GM21576 (cell line): ENCODE results near the gene ACAP2.

Experiments used
- ATAC-seq: cut with Tn5 transposase; IDR thresholded peaks from one replicate; pipeline ENCODE4 v1.9.1; 2021; ENCODE audit warnings: mild to moderate bottlenecking, moderate library complexity; ENCODE audit not compliant: unreplicated experiment

The ACAP2 gene

DNA sequence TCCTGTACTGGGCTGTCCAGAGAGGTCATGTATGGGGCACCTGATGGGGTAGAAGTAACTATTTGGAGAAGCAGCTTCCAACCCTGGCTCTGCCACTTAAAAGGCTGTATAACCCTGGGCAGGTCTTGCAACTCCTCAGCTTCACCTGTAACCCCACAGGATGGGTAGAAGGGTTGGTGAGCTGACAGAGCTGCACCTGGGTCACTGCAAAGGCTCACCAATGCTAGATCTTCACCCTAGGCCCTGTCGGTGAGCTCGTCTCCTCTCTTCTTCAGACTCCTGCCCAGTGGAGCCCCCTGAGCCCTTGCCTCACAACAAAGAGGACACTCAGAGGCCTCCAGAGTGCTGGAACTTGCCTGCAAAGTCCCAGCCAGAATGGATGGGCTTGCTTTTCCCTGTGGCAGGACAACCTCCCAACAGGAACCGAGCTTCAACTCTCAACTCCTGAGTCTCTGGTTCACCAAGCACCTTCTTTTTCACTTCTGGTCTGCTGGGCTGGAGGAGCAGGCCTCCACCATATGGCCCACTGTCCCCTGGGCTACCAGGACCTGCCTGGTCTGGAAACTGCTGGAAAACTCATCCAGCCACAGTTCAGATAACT lies 217.7 kb downstream of the ACAP2 start:
- no peak for ATAC-seq
